ENCODE results near the gene HLA-DQB2. TPM values are rescaled to one million over a fixed set of nuclear protein-coding genes. Genes with fewer than 3 reads are reported as not detected.

HLA-DQB2 gene
- total RNA-seq, 4 donors from 2014 or later: 1.7 to 7.8 (median 4.7) TPM; not detected in 1

- H3K27me3 ChIP-seq: peaks cover 0 to 40% (median 0%) of the 10 kb centered on the region in 4 donors
- H3K4me1 ChIP-seq: peaks cover 0 to 7% (median 3%) of the 10 kb centered on the region in 3 donors
- no peaks in the 10 kb centered on the region for H3K36me3 ChIP-seq
- H3K9me3 ChIP-seq: no peaks in the 10 kb centered on the region
- no peak overlapping the region for H3K27ac ChIP-seq
- no peak for TF ChIP-seq POLR2A (IDR thresholded peaks at IDR 0.05)
- TF ChIP-seq CTCF (IDR thresholded peaks at IDR 0.05): no peak
- WGBS, 2 donors: 17 to 56% methylated on average over 1 of the region's 1 CpG
- intact Hi-C loops (cut with DNase I): no loop called here
- DNase-seq: no peak
- no peak overlapping the region for H3K4me3 ChIP-seq
Measured at GRCh38 chr6:32774426-32774825, 11.1 kb upstream of the HLA-DQB2 start.

DNA sequence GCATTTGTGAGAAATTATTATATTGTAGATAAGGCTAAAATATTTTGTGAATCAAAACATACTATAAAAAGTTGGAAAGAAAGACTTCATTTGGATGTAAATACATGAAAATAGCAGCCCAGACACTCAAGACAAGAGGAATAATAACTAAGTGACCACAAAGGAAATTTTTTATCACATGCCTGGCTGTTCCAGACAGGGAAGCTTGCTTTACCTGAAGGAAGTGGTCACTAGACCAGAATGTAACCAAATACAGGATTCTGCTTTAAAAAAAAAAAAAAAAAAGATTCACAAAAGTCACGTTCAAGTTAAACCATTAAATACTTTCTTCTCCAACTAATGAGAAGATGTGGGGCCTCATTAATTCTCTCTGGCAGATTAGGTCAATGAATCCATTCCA lies 9.3 kb upstream of the HLA-DQB2 start:
- Histone ChIP-seq H3K4me3 (no peak overlapping the region), H3K9me3 (no peaks in the 10 kb centered on the region), H3K27ac (no peak overlapping the region), H3K4me1 (peaks cover 0 to 7% (median 3%) of the 10 kb centered on the region in 3 donors), H3K36me3 (no peaks in the 10 kb centered on the region), H3K27me3 (peaks cover 0 to 52% (median 0%) of the 10 kb centered on the region in 4 donors)
- no peak for DNase-seq
- intact Hi-C loops (cut with DNase I): no loop called here
- no peak for TF ChIP-seq POLR2A (IDR thresholded peaks at IDR 0.05)
- TF ChIP-seq CTCF (IDR thresholded peaks at IDR 0.05): no peak
- WGBS, 2 donors: 26 to 47% methylated on average over 1 of the region's 1 CpG

GRCh38 chr6:32764048-32764447 lies 716 bp upstream of the HLA-DQB2 start:
- 12 to 15% methylated on average over 1 of the region's 1 CpG for WGBS, 2 donors
- intact Hi-C loops (cut with DNase I): no loop called here
- peaks cover 0 to 94% (median 2%) of the 10 kb centered on the region in 4 donors for H3K27me3 ChIP-seq
- no peak for TF ChIP-seq POLR2A (IDR thresholded peaks at IDR 0.05)
- TF ChIP-seq CTCF (IDR thresholded peaks at IDR 0.05): no peak
- H3K36me3 ChIP-seq: no peaks in the 10 kb centered on the region
- H3K9me3 ChIP-seq: no peaks in the 10 kb centered on the region
- H3K27ac ChIP-seq: no peak overlapping the region
- H3K4me1 ChIP-seq: no peaks in the 10 kb centered on the region
- DNase-seq: no peak
- no peak overlapping the region for H3K4me3 ChIP-seq

- H3K9me3 ChIP-seq: no peaks in the 10 kb centered on the region
- H3K36me3 ChIP-seq: no peaks in the 10 kb centered on the region
- intact Hi-C loops (cut with DNase I): no loop called here
- no peak overlapping the region for H3K4me3 ChIP-seq
- H3K27ac ChIP-seq: no peak overlapping the region
- TF ChIP-seq POLR2A (IDR thresholded peaks at IDR 0.05) (no peak), CTCF (IDR thresholded peaks at IDR 0.05) (no peak)
- no peaks in the 10 kb centered on the region for H3K4me1 ChIP-seq
- H3K27me3 ChIP-seq: peaks cover 0 to 80% (median 2%) of the 10 kb centered on the region in 4 donors
- no peak for DNase-seq
- WGBS, 2 donors: 64 to 81% methylated on average over 16 to 24 of the region's 40 CpGs
Measured at GRCh38 chr6:32761548-32761947, 1.8 kb downstream of the HLA-DQB2 start.

DNA sequence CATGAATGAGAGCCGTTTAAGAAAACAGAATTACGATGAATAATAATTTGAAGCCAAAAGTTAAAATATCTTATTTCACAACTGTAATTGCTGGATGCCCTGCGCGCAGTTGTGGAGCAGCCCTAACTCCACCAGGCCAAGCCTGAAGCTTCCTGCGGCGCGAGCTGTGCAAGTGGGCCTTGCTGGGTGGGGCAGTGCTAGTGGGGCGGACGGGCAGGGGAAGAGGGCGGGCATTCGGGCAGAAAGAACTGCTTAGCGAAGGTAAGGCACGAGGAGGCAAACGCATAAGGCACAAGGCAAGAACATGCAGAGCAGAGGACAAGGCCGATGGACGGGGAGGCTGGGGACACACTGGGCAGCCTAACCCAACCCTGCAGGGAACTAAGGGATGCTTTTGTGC lies 2.3 kb downstream of the HLA-DQB2 start:
- no peak for DNase-seq
- 64 to 87% methylated on average over 11 to 16 of the region's 16 CpGs for WGBS, 2 donors
- intact Hi-C loops (cut with DNase I): no loop called here
- TF ChIP-seq POLR2A (IDR thresholded peaks at IDR 0.05) (no peak), CTCF (IDR thresholded peaks at IDR 0.05) (no peak)
- no peaks in the 10 kb centered on the region for H3K9me3 ChIP-seq
- H3K4me1 ChIP-seq: no peaks in the 10 kb centered on the region
- H3K36me3 ChIP-seq: no peaks in the 10 kb centered on the region
- H3K27me3 ChIP-seq: peaks cover 0 to 80% (median 2%) of the 10 kb centered on the region in 4 donors
- no peak overlapping the region for H3K4me3 ChIP-seq
- H3K27ac ChIP-seq: no peak overlapping the region
